ENCODE results near the gene RAB11FIP3. TPM values are rescaled to one million over a fixed set of nuclear protein-coding genes. Genes with fewer than 3 reads are reported as not detected.
"Not testable (repeated sequence)": the region's sequence is repeated elsewhere in the genome, so short reads cannot be mapped to it uniquely, and the experiment has no call there.

RAB11FIP3 gene
- polyA plus RNA-seq, 12 donors = 20.7 to 47.1 (median 27.6) TPM; not detected in 1

DNA sequence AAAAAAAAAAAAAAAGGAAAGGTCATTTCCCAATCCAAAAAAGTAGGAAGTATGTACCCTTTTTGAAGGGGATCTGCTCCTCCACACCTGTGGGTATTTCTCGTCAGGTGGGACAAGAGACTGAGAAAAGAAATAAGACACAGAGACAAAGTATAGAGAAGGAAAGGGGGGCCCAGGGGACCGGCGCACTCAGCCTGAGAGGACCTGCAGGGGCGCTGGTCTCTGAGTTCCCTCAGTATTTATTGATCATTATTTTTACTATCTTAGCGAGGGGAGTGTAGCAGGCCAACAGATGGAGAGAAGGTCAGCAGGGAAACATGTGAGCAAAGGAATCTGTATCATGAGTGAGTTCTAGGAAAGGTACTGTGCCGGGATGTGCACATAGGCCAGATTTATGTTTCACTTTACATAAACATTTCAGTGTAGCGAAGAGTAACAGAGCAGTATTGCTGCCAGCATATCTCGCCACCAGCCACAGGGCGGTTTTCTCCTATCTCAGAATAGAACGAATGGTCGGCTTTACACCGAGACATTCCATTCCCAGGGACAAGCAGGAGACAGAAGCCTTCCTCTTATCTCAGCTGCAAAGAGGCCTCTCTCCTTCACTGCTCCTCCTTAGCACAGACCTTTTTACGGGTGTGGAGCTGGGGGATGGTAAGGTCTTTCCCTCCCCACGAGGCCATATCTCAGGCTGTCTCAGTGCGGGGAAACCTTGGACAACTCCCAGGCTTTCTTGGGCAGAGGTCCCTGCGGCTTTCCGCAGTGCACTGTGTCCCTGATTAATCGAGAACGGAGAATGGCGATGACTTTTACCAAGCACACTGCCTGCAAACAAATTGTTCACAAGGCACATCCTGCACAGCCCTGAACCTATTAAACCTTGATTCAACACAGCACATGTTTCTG lies 37.4 kb upstream of the RAB11FIP3 start:
- DNase-seq = not testable (repeated sequence)

DNA sequence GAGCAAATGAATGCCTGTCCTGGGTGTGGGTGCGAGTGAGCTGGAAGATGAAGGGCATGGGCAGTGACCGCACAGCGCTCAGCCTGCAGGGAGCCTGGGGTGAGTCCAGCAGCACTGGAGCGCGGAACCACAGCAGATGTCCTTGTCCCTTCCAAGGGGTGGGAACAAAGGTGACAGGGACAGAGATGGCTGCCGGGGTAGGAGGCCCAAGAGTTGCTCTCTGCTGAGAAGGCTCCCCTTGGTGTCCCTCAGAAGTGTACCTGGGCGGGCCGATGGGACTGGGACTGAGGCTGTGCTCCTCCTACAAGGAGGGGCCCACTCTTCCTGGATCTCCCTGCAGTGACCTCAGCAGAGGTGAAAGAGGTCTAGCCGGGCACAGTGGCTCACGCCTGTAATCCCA lies 36.1 kb upstream of the RAB11FIP3 start:
- no peak for DNase-seq

DNA sequence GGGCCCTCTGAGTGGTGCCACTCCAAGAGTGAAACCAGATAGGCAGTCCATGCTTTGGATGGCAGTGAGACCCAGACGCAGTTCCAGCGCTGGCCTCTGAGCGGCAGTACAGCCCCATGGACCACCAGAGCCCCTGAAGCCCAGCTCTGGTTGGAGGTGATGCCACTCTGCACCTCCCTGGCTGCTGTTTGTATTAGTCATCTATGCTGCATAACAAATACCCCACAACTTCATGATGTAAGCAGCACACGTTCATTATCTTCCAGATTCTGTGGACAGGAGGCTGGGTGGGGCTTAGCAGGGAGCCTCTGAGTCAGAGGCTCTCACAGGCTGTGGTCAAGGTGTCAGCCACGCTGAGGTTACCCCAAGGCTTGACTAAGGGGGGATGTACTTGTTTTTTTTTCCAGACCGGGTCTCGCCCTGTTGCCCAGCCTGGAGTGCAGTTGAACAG lies 33.5 kb upstream of the RAB11FIP3 start:
- DNase-seq = no peak

DNA sequence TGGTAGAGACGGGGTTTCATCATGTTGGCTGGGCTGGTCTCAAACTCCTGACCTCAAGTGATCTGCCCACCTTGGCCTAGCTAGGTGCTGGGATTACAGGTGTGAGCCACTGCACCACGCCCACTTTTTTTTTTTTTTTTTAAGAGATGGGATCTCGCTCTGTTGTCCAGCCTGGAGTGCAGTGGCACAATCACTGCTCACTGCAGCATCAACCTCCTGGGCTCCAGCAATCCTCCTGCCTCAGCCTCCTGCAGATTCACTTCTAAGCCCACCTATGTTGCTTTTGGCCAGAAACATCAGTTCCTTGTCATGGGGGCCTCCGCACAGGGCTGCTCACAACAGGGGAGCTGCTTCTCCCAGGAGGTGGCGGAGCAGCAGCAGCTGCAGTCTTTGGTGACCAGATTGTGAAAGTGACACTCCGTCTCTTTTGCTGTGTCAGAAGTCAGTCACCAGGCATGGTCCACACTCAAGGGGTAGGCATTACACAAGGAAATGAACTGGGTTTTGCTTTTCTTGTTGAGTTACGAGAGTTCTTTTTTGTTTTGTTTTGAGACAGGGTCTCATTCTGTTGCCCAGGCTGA lies 32.9 kb upstream of the RAB11FIP3 start:
- no peak for DNase-seq

DNA sequence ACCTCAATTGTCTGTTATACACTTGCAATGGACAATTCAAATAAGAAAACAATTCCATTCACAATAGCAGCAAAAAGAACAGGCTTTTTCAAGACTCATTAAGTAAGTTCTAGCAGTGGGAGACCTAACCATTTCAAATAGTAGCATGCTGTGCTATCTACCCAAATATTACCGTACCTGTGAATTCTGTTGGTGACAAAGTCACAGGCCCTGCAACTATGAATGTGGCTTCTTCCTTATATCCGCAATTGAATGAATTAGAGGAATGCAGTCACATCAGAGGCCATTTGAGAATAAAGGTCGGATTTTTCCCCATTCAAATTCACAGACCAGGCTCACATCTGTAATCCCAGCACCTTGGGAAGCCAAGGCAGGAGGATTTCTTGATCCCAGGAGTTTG lies 29.2 kb upstream of the RAB11FIP3 start:
- no peak for DNase-seq

DNA sequence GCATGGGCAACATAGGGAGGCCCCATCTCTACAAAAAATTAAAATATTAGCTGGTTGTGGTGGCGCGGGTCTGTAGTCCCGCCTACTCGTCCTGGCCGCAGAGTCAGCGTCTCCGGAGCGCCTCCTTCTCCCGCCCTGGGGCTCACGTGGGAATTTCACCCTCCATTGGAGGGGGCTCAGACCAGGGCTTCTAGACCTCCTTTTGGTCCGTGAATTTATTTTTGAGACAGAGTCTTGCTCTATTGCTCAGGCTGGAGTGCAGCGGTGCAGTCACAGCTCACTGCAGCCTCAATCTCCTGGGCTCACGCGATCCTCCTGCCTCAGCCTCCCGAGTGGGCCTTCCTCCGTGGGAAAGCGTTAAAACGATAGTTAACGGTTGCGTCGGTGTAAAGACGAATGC lies 28.8 kb upstream of the RAB11FIP3 start:
- DNase-seq = no peak

DNA sequence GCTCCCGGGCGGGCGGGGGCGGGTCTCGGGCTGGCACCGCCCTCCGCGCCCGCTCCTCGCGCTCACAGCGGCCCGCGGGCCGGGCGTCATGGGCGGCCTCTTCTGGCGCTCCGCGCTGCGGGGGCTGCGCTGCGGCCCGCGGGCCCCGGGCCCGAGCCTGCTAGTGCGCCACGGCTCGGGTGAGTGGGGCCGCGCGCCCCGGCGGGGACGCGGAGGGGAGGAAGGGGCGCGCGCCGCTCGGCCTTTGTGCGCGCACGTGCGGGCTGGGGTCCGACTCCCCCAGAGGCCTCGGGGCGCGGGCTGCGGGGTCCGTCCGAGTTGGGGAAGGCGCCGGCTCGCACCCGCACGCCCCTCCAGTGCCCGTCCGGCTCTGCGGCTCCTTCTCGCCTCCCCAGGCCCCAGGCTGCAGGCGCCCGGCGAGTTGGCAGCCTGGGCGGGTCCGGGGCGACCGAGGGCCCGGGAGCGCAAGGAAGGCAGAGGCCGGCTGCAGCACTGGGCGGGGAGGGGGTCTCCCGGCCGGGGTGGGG lies 28.3 kb upstream of the RAB11FIP3 start, which contains the start of gene NME4:
Gene NME4 (plus strand): TSS at position 65 of the 527 bp plus-strand sequence. CDS start 24 bp downstream, at position 89.
- no peak for DNase-seq

DNA sequence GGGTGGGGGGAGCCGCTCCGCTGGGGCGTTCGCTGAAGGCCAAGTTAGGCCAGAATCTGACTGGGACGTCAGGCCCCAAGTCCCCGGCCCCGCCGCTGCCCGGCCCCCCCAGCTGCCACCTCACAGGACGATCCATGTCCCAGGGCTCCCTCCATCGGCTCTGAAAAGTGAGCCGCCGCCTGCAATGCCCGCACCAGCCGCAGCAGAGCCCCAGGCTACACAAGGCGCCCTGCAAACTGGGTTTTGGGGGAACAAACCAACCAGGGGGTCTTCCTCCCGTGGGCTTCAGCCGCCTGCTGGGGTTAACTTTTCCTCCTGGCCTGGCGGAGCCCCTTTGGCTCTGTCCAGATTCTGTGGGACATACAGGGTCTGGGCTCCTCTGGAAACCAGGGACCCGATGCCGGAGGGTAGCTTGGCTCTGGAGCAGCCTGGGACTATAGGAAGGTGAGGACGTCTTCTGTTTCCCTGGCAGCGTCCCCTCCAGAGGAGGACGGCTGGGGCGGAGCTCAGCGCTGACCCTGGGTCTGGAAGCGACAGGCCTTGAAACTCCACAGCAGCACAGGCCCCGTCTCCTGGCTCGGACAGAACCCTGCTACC lies 27.6 kb upstream of the RAB11FIP3 start:
- no peak for DNase-seq

DNA sequence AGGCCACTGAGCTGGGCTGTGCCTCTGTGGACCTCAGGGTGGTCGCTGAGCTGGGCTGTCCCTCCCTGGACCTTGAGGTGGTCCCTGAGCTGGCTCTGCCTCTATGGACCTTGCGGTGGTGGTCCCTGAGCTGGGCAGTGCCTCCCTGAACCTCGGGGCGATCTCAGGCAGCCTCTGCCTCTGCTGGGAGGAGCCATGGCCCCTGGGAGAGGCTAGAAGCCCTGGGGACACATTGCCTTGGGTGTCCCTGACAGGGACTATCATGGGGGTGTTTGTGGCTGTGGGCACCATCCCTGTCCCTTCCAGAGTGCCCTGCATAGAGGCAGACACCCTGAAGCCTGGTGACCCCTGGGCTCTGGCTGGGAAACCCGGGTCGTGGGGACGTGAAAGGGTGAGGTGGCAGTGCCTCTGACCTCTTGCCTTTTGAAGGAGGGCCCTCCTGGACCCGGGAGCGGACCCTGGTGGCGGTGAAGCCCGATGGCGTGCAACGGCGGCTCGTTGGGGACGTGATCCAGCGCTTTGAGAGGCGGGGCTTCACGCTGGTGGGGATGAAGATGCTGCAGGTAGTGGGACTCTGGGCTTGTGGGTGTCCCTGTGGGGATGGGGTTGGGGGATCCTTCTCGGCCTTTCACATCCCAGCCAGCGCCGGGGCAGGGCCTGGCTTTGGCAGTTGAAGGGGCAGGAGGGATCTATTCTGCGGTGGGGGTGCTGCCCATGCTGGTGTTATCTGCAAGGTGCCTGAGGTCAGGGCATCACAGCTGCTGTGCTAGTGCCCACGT lies 26.7 kb upstream of the RAB11FIP3 start:
- no peak for DNase-seq

DNA sequence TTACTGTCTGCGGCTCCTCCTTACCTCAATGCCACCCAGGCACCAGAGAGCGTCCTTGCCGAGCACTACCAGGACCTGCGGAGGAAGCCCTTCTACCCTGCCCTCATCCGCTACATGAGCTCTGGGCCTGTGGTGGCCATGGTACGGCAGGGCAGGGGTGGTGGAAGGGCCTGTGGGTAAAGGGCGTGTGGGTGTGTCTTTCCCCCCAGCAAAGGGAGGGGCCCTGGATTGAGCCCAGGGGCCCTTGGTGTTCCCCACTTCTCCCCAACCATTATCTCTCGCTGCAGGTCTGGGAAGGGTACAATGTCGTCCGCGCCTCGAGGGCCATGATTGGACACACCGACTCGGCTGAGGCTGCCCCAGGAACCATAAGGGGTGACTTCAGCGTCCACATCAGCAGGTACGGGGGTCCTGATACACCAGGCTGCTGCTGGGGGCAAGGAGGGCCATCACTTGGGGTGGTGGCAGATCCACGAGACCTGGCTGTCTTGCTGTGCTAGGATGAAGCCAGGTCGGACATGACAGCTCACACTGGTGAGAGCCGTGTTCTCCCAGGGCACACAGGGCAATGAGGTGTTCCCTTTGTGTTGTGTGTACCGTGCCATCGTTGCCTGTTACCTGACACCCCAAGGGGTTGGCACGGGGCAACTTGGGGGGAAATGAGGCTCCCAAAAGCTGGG lies 26.0 kb upstream of the RAB11FIP3 start:
- DNase-seq = no peak

DNA sequence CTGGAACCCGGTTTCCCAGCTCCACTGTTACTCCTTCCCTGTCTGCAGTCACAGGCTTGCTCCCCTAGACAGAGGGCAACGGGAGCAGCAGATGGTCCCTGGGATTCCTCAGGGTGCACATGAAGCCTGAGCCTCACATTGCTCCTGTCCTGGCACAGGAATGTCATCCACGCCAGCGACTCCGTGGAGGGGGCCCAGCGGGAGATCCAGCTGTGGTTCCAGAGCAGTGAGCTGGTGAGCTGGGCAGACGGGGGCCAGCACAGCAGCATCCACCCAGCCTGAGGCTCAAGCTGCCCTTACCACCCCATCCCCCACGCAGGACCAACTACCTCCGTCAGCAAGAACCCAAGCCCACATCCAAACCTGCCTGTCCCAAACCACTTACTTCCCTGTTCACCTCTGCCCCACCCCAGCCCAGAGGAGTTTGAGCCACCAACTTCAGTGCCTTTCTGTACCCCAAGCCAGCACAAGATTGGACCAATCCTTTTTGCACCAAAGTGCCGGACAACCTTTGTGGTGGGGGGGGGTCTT lies 25.3 kb upstream of the RAB11FIP3 start:
- DNase-seq = no peak

DNA sequence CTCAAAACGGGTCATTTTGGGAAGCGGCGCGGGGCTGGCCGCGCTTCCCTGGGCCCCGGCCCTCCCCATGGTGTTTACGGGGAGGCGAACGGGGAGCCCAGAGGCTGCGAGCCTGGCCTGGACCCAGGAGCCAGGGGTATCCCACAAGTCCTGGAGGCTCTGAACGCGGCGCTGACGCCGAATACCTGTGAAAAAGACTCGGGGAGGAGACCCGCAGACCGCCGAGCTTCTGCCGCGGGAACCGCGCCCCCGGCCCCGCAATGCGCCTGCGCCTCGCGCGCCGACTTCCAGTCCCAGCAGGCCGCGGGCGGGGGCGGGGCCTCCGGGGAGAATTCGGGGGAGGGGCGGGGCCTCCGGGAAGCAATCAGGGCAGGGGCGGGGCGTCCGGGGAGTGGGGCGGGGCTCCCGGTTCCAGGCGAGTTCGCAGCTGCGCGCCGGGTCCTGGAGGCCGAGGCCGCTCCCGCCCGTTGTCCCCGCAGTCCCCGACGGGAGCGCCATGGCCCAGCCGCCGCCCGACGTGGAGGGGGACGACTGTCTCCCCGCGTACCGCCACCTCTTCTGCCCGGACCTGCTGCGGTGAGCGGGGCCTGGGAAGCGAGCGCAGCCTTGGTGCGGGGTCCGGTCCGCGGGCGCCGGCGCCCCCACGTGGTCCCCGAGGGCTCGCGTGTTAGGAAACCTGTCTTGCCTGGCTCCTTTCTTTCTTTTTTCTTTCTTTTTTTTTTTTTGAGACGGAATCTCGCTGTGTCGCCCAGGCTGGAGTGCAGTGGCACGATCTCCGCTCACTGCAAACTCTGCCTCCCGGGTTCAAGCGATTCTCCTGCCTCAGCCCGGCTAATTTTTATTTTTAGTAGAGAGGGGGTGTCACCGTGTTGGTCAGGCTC lies 23.7 kb upstream of the RAB11FIP3 start, which contains the start of gene DECR2:
Gene DECR2 (plus strand): TSS at position 418 of the 881 bp plus-strand sequence. CDS start 79 bp downstream, at position 497.
- peak; percentile 91 for DNase-seq

DNA sequence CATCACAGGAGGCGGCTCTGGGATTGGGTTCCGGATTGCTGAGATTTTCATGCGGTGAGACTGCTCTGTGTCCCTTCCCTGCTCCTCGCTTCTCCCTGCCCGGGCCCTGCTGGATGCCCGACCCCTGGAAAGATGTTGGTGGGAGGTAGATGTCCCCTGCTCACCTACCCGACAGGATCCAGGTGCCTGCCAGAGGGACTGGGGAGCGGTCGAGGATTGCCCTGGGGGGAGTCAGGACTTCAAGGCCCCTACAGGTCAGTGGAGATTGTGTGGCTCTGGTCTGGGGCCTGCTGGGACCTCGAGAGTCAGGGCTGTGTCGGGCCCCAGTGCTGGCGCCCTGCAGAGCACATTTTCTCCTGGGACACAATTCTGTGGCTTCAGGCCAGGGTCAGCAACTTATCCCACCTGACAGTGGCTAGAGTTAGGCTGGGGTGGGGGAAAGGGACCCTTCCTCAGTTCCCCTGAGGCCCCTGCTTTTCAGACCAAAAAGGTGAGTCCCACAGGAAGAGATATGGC lies 20.4 kb upstream of the RAB11FIP3 start:
- DNase-seq = no peak

DNA sequence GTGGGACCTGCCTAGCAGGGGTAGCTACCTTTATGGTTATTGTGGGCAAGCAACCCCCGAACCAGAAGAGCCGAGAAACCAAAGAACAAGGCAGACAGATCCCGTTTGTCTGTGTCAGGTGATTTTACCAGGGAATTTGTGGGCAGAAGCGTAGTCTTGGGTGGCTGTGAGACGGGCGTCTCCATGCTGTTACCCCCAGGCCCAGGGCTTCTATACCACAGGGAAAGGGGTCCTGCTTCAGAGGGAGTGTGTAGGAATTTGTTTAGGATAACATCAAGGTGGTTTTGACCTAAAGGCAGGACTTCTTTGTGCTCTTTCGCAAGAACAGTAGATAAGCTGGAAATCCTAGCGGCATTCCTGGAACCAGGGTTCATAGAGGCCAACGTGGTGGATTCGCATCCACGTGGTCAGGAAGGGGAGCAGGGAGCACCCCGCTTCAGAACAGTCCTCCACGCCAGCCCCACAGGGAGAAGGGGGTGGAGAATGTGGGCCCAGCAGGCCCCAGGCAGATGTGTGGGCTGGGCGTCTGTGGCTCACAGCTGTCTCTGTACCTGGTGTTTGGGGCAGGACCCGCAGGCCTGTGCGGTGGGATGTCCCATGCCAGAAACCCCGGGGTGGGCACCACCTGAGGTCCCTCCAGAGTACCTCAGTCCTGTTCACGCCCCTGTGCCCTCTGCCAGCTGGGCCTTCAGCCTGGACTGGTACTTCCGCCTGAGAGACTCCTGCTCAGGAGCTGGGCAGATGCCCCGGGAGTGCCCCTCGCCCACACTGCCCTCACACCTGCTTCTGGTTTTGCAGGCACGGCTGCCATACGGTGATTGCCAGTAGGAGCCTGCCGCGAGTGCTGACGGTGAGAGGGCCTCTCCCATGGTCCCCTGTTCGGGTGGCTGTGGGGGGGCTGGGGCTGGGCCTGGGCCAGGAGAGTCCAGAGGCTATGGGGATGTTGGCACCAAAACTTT lies 19.6 kb upstream of the RAB11FIP3 start:
- no peak for DNase-seq

DNA sequence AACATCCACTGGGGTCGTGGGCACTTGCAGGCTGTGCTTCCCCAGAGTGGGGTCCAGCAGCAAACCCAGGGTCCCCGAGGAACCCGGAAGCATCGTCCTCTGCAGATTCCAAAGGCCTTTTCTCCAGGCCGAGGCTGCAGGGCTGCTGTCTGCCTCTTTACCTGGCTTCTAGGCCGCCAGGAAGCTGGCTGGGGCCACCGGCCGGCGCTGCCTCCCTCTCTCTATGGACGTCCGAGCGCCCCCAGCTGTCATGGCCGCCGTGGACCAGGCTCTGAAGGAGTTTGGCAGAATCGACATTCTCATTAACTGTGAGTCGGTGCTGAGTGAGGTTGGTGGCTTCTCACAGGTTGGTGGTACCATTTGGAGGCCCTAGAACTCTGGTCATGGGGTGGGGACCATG lies 18.2 kb upstream of the RAB11FIP3 start:
- no peak for DNase-seq

DNA sequence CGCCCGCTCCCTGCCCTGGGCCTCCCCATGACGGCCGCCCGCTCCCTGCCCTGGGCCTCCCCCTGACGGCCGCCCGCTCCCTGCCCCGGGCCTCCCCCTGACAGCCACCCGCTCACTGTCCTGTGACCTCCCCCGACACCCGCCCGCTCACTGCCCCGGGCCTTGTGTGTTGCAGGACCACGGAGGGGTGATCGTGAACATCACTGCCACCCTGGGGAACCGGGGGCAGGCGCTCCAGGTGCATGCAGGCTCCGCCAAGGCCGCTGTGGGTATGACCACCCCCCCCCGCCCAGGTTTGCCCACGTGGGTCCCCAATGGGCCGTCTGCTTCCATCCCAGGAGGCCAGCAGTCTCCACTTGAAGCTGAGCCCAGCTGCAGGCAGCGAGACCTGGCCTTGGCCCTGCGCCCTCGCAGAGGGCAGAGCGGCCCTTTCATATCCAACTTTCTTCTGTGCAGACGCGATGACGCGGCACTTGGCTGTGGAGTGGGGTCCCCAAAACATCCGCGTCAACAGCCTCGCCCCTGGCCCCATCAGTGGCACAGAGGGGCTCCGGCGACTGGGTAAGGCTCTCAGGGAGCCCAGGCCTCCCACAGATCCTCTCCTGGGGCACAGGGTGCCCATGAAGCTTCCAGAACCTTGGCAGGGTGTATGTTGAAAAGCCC lies 14.8 kb upstream of the RAB11FIP3 start:
- no peak for DNase-seq

DNA sequence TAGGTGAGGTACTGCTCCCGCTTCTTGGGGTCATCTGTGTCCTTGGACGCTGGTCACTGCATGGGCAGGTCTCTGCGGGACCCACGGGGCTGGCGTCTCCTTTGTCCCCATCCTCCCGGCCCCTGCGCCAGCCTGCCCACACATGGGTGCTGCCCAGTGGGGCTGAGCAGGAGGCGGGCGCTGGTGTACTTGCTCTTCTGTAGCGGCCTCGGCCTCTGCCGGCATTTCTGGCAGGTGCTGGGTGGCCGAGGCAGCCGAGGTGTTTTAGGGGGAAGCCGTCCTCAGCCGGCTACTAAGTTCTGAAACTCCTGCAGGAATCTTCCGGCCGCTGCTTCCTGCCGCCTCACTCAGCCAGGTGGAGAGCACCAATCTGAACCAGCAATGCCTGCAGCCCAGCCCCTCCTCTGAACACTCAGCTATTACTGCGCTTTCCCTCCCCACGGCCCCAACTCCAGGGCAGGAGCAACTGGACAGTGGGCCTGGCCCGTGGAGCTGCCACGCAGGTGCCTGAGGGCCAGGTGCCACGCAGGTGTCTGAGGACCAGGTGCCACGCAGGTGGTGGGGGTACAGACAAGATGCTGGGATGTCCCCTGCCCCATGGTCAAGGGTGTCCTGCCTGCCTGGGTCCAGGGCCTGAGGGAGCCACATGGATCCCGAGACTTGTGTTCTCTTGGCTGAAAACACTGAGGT lies 13.7 kb upstream of the RAB11FIP3 start:
- no peak for DNase-seq
